HG02870 (cell line): ENCODE data around the gene GJB3.
"Not testable (repeated sequence)": the region's sequence is repeated elsewhere in the genome, so short reads cannot be mapped to it uniquely, and the experiment has no call there.

Experiments used
- ATAC-seq: cut with Tn5 transposase; IDR thresholded peaks from one replicate; pipeline ENCODE4 v1.9.1; 2021; ENCODE audit warnings: mild to moderate bottlenecking, moderate library complexity; ENCODE audit not compliant: unreplicated experiment

The GJB3 gene

GRCh38 chr1:34818862-34819261 lies 37.8 kb downstream of the GJB3 start:
- not testable (repeated sequence) for ATAC-seq

- no peak for ATAC-seq
These were observed 41.2 kb downstream of the GJB3 start for GRCh38 chr1:34822202-34822601.

- no peak for ATAC-seq
These were observed 43.9 kb downstream of the GJB3 start for GRCh38 chr1:34824817-34825454.

GRCh38 chr1:34825455-34826091 lies 44.6 kb downstream of the GJB3 start:
- no peak for ATAC-seq

GRCh38 chr1:34827341-34827941 lies 46.4 kb downstream of the GJB3 start:
- no peak for ATAC-seq

GRCh38 chr1:34828611-34829010 lies 47.6 kb downstream of the GJB3 start:
- ATAC-seq = no peak

- no peak for ATAC-seq
These were observed 48.2 kb downstream of the GJB3 start for GRCh38 chr1:34829250-34829649.

- no peak for ATAC-seq
These were observed 50.8 kb downstream of the GJB3 start for GRCh38 chr1:34831721-34832246.

GRCh38 chr1:34833711-34834110 lies 52.7 kb downstream of the GJB3 start:
- ATAC-seq = no peak
